HG03520 (cell line): ENCODE measurements around the gene AP4S1.
"Not testable (repeated sequence)": the region's sequence is repeated elsewhere in the genome, so short reads cannot be mapped to it uniquely, and the experiment has no call there.

ENCODE experiments used
- ATAC-seq: cut with Tn5 transposase; IDR thresholded peaks from one replicate; pipeline ENCODE4 v1.9.1; 2021; ENCODE audit warnings: mild to moderate bottlenecking, moderate library complexity; ENCODE audit not compliant: unreplicated experiment

The AP4S1 gene

GRCh38 chr14:31083781-31084180, 58.3 kb downstream of the AP4S1 start:
- ATAC-seq: no peak

GRCh38 chr14:31084385-31084784, 58.9 kb downstream of the AP4S1 start:
- no peak for ATAC-seq

GRCh38 chr14:31085027-31085426, 59.6 kb downstream of the AP4S1 start:
- no peak for ATAC-seq

DNA sequence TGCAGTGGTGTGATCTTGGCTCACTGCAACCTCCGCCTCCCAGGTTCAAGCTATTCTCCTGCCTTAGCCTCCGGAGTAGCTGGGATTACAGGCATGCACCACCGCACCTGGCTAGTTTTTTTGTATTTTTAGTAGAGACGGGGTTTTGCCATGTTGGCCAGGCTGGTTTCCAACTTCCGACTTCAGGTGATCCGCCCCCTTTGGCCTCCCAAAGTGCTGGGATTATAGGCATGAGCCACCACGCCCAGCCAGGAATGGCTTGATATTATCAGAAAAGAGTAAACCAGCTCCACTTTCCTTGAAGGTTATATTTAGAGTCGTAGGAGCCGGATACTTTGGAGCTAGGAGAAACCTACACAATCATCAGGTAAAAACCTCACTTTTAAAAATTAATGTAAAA, 61.0 kb downstream of the AP4S1 start:
- ATAC-seq: not testable (repeated sequence)

DNA sequence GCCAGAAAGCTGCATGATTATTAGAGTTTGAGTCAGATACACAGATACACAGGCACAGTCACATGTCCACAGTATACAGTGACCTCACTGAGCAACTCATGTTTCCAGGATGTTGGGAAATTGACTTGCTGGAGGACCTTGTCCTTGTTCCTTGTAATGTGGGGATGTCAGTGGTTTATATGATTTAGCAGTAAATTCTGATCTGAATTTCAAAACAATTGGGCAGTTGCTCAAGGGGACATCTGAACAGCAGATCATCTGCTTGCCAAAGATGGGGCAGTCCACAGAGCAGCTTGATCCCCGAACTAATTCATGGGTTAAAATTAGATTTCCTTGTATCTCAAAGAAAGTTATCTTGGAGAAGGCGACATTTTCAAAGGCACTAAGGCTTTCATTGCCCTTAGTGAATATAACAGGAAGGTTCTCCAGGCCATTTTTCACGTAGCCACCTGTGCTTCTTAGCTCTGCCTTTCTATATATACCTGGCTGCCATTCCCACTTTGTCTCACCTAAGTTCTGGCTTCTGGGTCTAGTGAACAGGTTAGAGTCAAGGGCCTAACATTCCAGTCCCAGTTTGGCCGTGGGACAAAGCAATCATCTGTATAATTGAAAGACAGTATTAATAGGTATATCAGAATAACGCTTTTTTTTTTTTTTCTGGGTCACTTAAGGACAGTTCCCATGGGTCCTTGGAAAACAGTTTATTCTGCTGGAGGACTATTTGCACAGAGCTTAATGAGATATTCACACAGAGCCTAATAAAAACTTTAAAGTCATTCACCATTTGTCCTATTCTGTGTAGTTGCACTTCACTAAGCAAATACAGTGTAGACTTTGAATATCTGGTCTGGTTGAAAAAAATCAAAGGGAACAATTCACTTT, 65.7 kb downstream of the AP4S1 start:
- no peak for ATAC-seq

GRCh38 chr14:31092160-31092708, 66.8 kb downstream of the AP4S1 start:
- no peak for ATAC-seq

DNA sequence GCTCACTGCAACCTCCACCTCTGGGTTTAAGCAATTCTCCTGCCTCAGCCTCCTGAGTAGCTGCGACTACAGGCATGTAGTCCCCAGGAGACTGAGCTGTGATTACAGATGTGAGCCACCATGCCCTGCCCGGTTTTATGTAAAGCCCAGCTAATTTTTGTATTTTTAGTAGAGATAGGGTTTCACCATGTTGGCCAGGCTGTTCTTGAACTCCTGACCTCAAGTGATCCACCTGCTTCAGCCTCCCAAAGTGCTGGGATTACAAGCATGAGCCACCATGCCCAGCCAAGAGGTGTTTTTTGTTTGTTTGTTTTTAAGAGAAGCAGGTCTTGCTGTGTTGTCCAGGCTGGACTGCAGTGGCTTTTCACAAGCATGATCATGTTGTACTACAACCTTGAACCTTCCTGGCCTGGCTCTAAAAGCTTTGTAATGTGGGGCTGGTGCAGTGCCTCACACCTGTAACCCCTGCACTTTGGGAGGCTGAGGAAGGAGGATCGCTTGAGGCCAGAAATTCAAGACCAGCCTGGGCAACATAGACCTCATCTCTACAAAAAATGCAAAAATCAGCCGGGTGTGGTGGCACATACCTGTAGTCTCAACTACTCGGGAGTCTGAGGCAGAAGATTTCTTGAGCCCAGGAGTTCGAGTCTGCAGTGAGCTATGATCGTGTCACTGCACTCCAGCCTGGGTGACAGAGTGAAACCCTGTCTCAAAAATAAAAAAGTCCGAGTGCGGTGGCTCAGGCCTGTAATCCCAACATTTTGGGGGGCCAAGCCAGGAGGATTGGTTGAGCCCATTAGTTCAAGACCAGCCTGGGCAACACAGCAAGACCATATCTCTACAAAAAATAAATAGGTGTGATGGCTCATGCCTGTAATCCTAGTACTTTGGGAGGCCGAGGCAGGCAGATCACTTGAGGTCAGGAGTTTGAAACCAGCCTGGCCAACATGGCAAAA, 68.7 kb downstream of the AP4S1 start:
- ATAC-seq: not testable (repeated sequence)

DNA sequence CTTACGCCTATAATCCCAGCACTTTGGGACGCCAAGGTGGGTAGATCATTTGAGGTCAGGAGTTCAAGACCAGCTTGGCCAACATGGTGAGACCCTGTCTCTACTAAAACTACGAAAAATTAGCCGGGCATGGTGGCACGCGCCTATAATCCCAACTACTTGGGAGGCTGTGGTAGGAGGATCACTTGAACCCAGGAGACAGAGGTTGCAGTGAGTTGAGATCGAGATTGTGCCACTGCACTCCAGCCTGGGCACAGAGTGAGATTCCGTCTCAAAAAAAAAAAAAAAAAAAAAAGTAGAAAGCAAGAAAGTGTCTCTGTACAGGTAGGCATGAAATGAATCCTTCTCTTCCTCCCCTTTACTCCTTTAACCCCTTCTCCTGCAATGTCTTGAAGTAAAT, 70.4 kb downstream of the AP4S1 start:
- not testable (repeated sequence) for ATAC-seq

DNA sequence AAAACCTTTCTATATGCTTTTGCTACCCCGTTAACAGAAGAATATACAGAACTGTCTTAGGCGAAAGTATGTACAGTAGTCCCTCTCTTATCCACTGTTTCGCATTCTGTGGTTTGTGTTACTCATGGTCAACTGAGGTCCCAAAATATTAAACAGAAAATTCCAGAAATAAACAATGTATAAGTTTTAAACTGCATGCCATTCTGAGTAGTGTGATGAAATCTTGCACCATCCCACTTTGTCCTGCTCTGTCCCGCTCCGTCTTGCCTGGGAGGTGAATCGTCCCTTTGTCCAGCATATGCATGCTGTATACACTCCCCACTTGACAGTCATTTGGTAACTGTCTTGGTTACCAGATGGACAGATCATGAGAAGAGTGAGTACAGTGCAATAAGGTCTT, 70.8 kb downstream of the AP4S1 start:
- no peak for ATAC-seq

GRCh38 chr14:31097081-31097480, 71.6 kb downstream of the AP4S1 start:
- ATAC-seq: no peak

DNA sequence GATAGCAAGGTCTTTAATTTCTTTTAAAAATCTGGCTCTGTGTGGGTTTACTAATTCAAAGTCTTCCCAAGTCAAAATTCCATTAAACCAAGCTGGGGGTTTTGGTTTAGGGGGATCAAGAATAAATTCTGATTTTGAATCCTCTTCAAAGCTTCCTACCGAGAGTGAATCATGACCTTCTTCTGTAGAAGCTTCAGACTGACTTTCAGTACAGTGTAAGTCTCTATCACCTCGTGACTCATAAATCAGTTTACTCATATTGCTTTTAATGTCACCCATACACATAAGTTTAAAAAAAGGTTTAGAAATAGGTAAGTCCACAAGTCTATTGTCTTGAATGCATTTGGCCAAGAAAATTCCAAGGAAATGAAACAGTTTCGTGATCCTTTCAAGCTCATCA, 81.3 kb downstream of the AP4S1 start:
- no peak for ATAC-seq

GRCh38 chr14:31109257-31109656, 83.8 kb downstream of the AP4S1 start:
- ATAC-seq: no peak

DNA sequence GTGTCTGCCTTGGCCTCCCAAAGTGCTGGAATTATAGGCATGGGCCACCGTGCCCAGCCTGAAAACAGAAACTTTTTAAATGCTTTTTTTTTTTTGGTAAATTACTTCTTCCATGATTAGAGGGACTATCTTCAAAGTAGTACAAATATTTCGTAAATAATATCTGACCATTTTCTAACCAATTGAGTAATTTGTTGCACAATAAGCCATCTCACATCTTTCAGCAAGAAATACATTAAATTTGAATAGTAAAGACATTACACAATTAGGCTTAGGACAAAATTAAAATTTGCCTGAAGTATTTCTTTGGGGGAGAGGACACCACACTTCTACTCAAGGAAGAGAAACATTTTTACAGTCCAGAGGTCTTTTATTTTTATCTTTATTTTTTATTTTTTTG, 85.4 kb downstream of the AP4S1 start:
- ATAC-seq: no peak

- ATAC-seq: no peak
Measured at GRCh38 chr14:31113794-31114193, 88.3 kb downstream of the AP4S1 start.

DNA sequence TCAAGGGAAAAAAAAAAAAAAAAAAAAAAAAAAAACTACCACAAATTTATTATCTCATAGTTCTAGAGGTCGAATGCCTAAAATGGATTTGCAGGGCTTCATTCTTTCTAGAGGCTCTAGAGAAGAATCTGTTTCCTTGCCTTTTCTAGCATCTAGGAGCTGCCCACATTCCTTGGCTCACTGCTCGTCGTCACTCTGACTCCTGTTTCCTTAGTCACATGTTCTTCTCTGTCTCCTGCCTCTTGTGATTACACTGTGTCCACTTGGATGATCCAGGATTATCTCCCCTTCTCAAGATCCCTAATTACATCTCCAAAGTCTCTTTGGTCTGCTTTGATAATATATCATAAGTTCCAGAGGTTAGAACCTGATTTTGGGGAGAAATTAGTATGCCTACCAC, 93.4 kb downstream of the AP4S1 start:
- ATAC-seq: no peak

- ATAC-seq: no peak
Measured at GRCh38 chr14:31122098-31122611, 96.7 kb downstream of the AP4S1 start.

- no peak for ATAC-seq
Measured at GRCh38 chr14:31122921-31123320, 97.5 kb downstream of the AP4S1 start.

DNA sequence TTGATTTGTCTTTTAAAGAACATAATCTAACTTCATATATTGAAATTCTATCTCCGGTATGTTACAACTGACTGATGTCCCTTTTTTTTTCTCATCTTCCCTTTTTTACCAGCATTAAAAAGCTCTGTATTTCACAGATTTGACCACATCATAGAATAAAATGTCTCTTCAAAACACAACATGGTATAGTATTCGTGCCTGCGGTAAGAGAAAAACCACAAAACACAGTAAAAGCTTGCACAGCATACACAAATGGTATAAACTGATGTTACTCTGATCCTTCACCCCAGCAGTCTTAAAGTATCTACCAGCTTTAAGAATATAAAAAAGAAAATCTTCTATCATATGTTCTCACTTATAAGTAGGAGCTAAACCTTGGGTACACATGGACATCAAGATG, 98.7 kb downstream of the AP4S1 start:
- ATAC-seq: no peak

- ATAC-seq: no peak
Measured at GRCh38 chr14:31125231-31125630, 99.8 kb downstream of the AP4S1 start.

DNA sequence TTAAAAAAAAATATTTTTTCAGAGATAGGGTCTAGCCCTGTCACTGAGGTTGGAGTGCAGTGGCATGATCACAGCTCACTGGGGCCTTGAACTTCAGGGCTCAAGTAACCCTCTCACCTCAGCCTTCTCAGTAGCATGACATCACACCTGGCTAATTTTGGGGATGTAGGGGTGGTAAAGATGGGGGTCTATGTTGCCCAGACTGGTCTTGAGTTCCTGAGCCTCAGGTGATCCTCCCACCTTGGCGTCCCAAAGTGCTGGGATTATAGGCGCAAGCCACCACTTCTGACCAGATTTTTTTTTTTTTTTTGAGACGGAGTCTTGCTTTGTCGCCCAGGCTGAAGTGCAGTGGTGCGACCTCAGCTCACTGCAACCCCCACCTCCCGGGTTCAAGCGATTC, 101.2 kb downstream of the AP4S1 start:
- ATAC-seq: no peak

DNA sequence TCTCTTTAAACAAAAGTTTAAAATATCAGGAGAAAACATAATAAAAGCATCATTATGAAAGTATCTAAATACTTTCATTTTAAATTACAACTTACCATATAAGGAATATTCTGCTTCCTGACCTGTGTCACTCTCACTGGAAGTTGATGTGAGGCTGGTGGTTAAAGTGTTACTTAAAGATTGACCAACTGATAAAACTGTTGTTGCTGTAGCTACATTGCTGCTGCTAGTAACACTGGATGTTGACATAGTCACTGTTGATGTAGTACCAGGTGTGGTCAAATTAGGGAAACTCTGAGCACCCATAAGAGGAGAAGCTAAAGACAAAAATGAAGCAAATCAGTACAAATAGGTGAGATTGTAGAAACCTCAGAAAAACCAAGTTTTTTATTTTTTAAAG, 102.2 kb downstream of the AP4S1 start:
- no peak for ATAC-seq
